NCI-H2107 treated with DMSO at 0.1 percent for 48 hours (cell line): Measurements from ENCODE around the gene CHRM3.
"Not testable (repeated sequence)": the region's sequence is repeated elsewhere in the genome, so short reads cannot be mapped to it uniquely, and the experiment has no call there.

Experiments used
- DNase-seq: peaks from one replicate; lab custom pipeline; 2025; ENCODE audit not compliant: unreplicated experiment; lab: John Stamatoyannopoulos, UW

The CHRM3 gene

DNA sequence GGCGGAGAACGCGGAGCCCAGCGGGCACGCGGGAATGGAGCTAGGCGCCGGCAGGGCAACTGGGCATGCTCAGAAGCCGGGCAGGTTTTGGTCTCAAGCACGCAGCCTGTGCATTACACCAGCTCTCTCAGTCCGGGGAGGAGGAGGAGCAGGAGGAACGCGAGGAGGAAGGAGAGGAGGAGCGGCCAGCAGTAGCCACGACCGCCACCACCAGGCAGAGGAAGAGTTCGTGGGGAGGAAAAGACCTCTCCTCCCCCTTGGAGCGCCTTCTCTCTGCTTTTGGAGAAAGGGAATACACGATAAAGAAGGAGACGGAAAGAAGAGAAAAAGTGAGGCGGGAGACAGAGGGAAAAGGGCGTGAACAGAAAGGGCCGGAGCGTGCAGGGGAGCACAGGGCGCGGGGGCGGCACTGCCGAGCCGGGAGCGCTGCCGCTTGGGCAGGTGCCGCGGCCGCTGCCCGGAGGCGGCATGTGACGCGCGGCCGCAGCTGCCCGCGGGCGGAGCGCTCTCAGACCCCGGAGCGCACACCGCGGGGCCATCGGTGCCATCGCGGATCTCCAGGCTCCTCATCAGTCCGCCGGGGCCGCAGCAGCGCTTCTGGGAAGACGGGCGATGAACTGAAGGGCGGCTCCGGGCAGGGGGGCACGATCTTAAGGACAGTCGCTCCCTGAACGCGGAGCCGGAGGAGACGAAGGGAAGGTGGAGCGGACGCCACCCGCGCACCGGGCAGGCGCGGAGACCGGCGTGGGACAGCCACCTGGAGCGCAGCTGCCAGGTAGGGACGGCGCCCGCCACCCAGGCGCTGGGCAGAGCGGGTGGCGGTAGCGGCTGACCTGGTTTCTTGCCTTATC lies at the start of gene CHRM3:
Gene CHRM3, plus strand, starts transcription at position 116 of the 851 bp plus-strand sequence. CDS start 520,884 bp downstream, outside the sequence.
- no peak for DNase-seq

- DNase-seq, result no peak
Observed at GRCh38 chr1:239337799-239338430, 48.5 kb upstream of the CHRM3 start.

- DNase-seq, result no peak
Observed at GRCh38 chr1:239347776-239348175, 38.6 kb upstream of the CHRM3 start.

- no peak for DNase-seq
Observed at GRCh38 chr1:239348635-239349353, 37.6 kb upstream of the CHRM3 start.

GRCh38 chr1:239349699-239350098 lies 36.7 kb upstream of the CHRM3 start:
- no peak for DNase-seq

- no peak for DNase-seq
Observed at GRCh38 chr1:239353536-239353935, 32.8 kb upstream of the CHRM3 start.

DNA sequence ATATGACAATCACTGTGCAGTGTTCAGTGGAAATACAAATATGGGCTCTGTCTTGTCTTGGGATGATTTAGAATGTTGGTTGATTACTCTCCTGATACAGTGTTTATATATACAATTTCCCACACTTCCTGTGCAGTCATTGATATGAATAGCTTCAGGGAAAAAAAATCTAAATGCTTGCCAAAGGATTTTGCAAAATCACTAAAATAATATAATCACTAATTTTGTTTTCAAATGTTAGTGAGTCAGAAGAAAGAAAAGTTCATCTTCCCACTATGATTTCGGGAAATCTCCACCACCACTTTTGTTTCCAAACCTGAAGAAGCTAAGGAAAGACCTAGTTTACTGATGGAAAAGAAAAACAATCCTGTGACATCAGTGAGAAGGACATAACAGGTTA lies 32.1 kb upstream of the CHRM3 start:
- no peak for DNase-seq

DNA sequence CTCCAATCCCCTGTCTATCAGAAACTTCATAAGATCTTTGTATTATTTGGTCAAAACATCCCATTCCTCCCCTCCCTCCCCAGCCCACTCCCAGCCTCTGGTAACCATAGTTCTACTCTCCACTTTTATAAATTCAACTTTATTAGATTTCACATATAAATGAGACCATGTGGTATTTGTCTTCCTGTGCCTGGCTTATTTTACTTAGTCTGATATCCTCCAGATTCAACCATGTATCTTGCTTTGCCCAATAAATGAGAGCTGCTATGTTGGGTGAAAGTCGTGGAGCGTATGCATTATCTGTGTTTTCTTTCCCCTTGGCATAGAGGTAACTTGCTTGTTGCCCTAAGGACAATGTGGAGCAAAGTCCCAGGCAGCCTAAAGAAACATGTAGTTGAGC lies 28.5 kb upstream of the CHRM3 start:
- no peak for DNase-seq

DNA sequence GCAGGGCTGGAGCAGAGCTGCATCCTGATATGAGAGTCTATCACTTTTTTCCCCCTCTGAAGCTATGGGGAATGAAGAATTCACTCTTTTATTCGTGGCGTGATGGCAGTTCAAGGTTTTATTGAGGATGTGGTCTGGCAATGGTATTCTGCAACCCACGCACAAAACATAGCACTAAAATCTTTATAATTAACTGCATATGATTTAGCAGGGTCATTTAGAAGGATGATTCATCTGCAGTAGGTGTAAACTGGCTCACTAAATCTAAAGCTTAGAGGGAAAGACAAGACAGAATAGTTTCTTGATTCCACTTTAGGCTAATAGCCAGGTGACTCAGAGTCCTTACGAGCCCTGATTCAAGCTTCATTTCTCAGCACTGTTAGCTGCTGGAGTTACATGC lies 25.0 kb upstream of the CHRM3 start:
- DNase-seq, result no peak

GRCh38 chr1:239363930-239364329 lies 22.4 kb upstream of the CHRM3 start:
- no peak for DNase-seq

- no peak for DNase-seq
Observed at GRCh38 chr1:239367196-239367810, 19.1 kb upstream of the CHRM3 start.

GRCh38 chr1:239368436-239369109 lies 17.8 kb upstream of the CHRM3 start:
- no peak for DNase-seq

GRCh38 chr1:239370869-239371268 lies 15.5 kb upstream of the CHRM3 start:
- DNase-seq, result not testable (repeated sequence)

DNA sequence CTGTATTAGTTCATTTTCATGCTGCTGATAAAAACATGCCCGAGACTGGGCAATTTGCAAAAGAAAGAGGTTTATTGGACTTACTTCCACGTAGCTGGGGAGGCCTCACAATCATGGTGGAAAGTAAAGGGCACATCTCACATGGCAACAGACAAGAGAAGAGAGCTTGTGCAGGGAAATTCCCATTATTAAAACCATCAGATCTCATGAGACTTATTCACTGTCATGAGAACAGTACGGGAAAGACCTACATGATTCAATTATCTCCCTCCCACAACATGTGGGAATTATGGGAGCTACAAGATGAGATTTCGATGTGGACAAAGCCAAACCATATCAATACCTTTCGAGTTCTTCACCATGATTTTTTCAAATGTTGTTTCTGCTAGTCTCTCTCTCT lies 3.7 kb upstream of the CHRM3 start:
- no peak for DNase-seq

DNA sequence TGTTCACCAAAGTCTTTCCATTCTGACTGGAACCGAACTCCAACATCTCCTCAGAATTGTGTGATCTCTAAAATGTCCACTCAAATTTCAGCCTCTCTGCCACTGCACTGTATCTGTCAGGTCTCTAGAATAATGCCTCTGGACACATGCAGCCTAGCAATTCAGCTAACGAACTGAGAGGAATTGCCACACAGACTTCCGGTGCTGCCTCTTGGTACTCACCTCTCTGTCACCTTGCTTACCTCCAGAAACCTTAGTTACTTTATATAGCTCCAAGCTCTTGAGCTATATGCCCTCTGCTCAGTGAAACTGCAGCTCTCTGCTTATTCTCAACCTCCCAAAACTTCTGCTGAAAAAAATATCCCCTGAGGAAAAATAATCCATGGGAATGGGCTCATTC lies 2.7 kb upstream of the CHRM3 start:
- DNase-seq, result no peak

DNA sequence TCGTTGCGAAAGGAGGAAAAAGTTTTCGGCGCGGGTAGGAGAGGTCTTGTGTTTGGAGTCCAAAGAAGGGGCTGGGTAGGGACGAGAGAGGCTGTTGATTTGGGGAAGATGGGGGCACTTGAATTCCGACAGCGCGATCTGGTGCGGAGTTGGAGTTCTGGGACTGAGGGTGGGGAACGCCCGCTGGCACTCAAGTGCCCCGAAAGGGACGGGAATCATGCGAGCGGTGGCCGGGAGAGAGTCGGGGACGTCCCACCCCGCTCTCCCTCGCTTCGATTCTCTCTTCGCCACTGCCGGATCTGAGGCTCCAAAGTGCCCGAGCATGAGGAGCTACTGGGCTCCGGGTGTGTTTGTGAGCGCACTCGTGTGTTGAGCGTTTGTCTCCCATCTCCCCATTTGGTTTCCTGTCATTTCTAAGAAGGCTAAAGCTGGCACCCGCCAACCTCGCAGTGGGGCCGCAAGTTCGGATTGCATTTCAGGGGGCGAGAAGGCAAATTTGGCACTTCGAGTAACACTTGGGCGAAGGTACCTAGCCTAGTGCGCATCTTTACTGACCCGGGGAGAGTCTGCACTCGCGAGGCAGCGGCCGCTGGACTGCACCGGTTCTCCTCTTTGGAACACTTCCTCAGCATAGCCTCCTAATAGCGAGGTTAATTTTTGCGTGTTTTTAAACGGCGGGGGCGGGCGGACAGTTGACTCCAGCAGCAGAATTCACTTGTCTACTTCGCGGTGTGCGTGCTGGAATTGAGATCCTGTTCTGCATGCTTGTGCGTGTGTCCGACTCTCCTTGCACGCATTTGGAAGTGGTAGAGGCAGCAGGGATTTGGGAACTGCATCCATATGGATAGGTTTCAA lies 1.2 kb downstream of the CHRM3 start:
- no peak for DNase-seq

GRCh38 chr1:239388159-239388485 lies 1.8 kb downstream of the CHRM3 start:
- no peak for DNase-seq

DNA sequence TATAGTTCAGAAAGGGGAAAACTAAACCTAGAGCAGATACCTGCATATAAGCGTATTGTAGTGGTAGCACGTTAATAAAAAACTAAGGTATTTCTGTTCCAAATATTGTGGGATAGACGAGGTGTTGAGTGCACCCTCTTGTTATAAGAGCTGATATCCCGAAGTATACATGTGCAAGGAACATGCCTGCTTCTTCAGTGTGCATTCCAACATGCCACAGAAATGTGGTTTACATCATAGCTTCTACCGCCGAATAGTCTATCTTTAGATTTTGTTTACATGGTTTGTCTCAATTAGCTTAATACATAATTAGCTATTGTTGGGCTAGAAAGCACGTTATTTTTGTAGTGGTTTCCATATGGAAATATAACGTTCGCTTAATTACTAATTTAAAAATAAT lies 2.2 kb downstream of the CHRM3 start:
- DNase-seq, result no peak

- DNase-seq, result no peak
Observed at GRCh38 chr1:239389703-239390102, 3.3 kb downstream of the CHRM3 start.

DNA sequence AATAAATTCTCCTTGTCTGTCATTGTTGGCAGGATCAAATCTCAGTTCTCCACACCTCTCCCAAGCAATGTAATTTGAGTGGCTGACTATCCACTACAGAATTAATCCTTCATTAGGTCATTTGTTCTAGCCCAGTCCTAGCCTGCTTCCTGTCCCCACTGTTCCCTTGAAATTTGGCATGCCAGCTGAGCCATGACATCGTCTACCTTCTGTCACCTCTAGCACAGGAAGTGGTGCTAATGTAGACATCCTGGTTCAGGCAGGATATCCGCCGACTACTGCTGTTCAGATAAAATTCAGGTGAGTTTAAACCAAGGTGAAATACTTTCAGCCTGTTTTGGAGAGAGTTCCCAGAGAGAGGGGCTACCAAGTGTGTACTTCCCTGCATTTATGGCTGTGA lies 5.9 kb downstream of the CHRM3 start:
- no peak for DNase-seq
